KOPT-K1 (cell line): Measurements from ENCODE around the gene DLX3.
"Not testable (repeated sequence)": the region's sequence is repeated elsewhere in the genome, so short reads cannot be mapped to it uniquely, and the experiment has no call there.

ENCODE experiments used
- H3K27ac ChIP-seq: fragments of 200-600 bp; sonication (generic); 2 replicates; pipeline ENCODE4 v1.5.1; 2016; ENCODE audit warnings: antibody characterized with exemption, mild to moderate bottlenecking, low read depth, low read length; ENCODE audit not compliant: poor library complexity, severe bottlenecking
- H3K36me3 ChIP-seq: fragments of 200-600 bp; sonication (generic); 2 replicates; pipeline ENCODE4 v1.5.1; 2017; ENCODE audit warnings: antibody characterized with exemption, mild to moderate bottlenecking, low read length, moderate library complexity; ENCODE audit not compliant: insufficient read depth
- H3K9me3 ChIP-seq: fragments of 200-600 bp; sonication (generic); 2 replicates; pipeline ENCODE4 v1.5.1; 2017; ENCODE audit warnings: antibody characterized with exemption, low read length, mild to moderate bottlenecking; ENCODE audit not compliant: insufficient read depth, poor library complexity, severe bottlenecking

DLX3 gene

GRCh38 chr17:49995055-49995738 is at the start of gene DLX3:
Gene DLX3, minus strand, starts transcription at chr17:49995224. Its CDS starts 226 bp downstream, at chr17:49994998.
- H3K27ac ChIP-seq, result no peak within 1 kb of the TSS
- H3K36me3 ChIP-seq, result no peaks in the 10 kb centered on the region
- no peaks in the 10 kb centered on the region for H3K9me3 ChIP-seq

- Histone ChIP-seq H3K9me3 (no peaks in the 10 kb centered on the region), H3K36me3 (no peaks in the 10 kb centered on the region), H3K27ac (no peak overlapping the region)
Measured at GRCh38 chr17:50044483-50044882, 49.5 kb upstream of the DLX3 start.

GRCh38 chr17:50043290-50044148 is 48.5 kb upstream of the DLX3 start:
- Histone ChIP-seq H3K36me3 (no peaks in the 10 kb centered on the region), H3K27ac (no peak overlapping the region), H3K9me3 (no peaks in the 10 kb centered on the region)

GRCh38 chr17:50042211-50042610 is 47.2 kb upstream of the DLX3 start:
- Histone ChIP-seq H3K36me3 (no peaks in the 10 kb centered on the region), H3K9me3 (no peaks in the 10 kb centered on the region), H3K27ac (no peak overlapping the region)

GRCh38 chr17:50040496-50040895 is 45.5 kb upstream of the DLX3 start:
- H3K27ac ChIP-seq, H3K9me3 ChIP-seq, H3K36me3 ChIP-seq: not testable (repeated sequence)

GRCh38 chr17:50039058-50039457 is 44.0 kb upstream of the DLX3 start:
- Histone ChIP-seq H3K36me3 (no peaks in the 10 kb centered on the region), H3K27ac (no peak overlapping the region), H3K9me3 (no peaks in the 10 kb centered on the region)

GRCh38 chr17:50037321-50038107 is 42.5 kb upstream of the DLX3 start:
- Histone ChIP-seq H3K9me3 (no peaks in the 10 kb centered on the region), H3K27ac (no peak overlapping the region), H3K36me3 (no peaks in the 10 kb centered on the region)

- Histone ChIP-seq H3K36me3 (no peaks in the 10 kb centered on the region), H3K27ac (no peak overlapping the region), H3K9me3 (no peaks in the 10 kb centered on the region)
Measured at GRCh38 chr17:50036455-50037261, 41.6 kb upstream of the DLX3 start.

- H3K36me3 ChIP-seq, result no peaks in the 10 kb centered on the region
- no peak overlapping the region for H3K27ac ChIP-seq
Measured at GRCh38 chr17:50035945-50036344, 40.9 kb upstream of the DLX3 start.

GRCh38 chr17:50035421-50035879 is 40.4 kb upstream of the DLX3 start:
- Histone ChIP-seq H3K36me3 (no peaks in the 10 kb centered on the region), H3K9me3 (no peaks in the 10 kb centered on the region), H3K27ac (no peak overlapping the region)

More at GRCh38 chr17:50035945-50036344, 40.9 kb upstream of the DLX3 start:
- no peaks in the 10 kb centered on the region for H3K9me3 ChIP-seq

GRCh38 chr17:50034498-50035364 is 39.7 kb upstream of the DLX3 start:
- no peaks in the 10 kb centered on the region for H3K36me3 ChIP-seq
- no peaks in the 10 kb centered on the region for H3K9me3 ChIP-seq
- no peak overlapping the region for H3K27ac ChIP-seq

- Histone ChIP-seq H3K36me3 (no peaks in the 10 kb centered on the region), H3K9me3 (no peaks in the 10 kb centered on the region), H3K27ac (no peak overlapping the region)
Measured at GRCh38 chr17:50033316-50033715, 38.3 kb upstream of the DLX3 start.

GRCh38 chr17:50029185-50029584 is 34.2 kb upstream of the DLX3 start:
- Histone ChIP-seq H3K9me3 (peaks cover 9% of the 10 kb centered on the region), H3K27ac (no peak overlapping the region), H3K36me3 (no peaks in the 10 kb centered on the region)

GRCh38 chr17:50028736-50029120 is 33.7 kb upstream of the DLX3 start:
- no peak overlapping the region for H3K27ac ChIP-seq
- peaks cover 12% of the 10 kb centered on the region for H3K9me3 ChIP-seq

More at GRCh38 chr17:50028736-50029120, 33.7 kb upstream of the DLX3 start:
- H3K36me3 ChIP-seq, result no peaks in the 10 kb centered on the region
